Right cardiac atrium (tissue), 5 donors: Measurements from ENCODE around the gene TSHZ3. TPM values are rescaled to one million over a fixed set of nuclear protein-coding genes. Genes with fewer than 3 reads are reported as not detected.
A peak's percentile ranks its signal among the peaks of the same experiment; 100 is the strongest.

Experiments
- ATAC-seq, 2 donors: fragments of 200-7000 bp; cut with Tn5 transposase; one replicate each; pipeline versions ENCODE4 v1.8.0 to v1.9.1; 2020; ENCODE audit warnings: moderate library complexity in 2 of 2, mild to moderate bottlenecking in 1 of 2
- DNase-seq, 3 donors: peaks; one replicate each; pipeline ENCODE4 v3.0.0-alpha.2; 2020
- H3K27ac ChIP-seq: one replicate; pipeline ENCODE4 v1.5.1; 2013; ENCODE audit warnings: mild to moderate bottlenecking, low read length, control low read depth, moderate library complexity
- H3K27me3 ChIP-seq: one replicate; pipeline ENCODE4 v1.6.1; 2013; ENCODE audit not compliant: control insufficient read depth, insufficient read depth
- H3K4me1 ChIP-seq: one replicate; pipeline ENCODE4 v1.6.1; 2013; ENCODE audit warnings: low read length; ENCODE audit not compliant: control insufficient read depth, insufficient read depth
- H3K4me3 ChIP-seq: one replicate; pipeline ENCODE4 v1.5.1; 2013; ENCODE audit warnings: low read length, control low read depth
- H3K9me3 ChIP-seq: one replicate; pipeline ENCODE4 v1.6.1; 2013; ENCODE audit warnings: low read length; ENCODE audit not compliant: control insufficient read depth
- WGBS: extraction: QIAGEN DNeasy Blood & Tissue Kit; methylation state at CpG from one replicate; pipeline ENCODE4 v1.1.7; 2013; 5-methylcytosine and 5-hydroxymethylcytosine counted together
- intact Hi-C, 4 donors: fragments of 100-400 bp; cut with DNase I; formaldehyde crosslinking; loops; one replicate each; pipeline versions ENCODE4 v1.11.0 to v1.14.0; 2022 to 2023
- polyA plus RNA-seq: library from polyadenylated mRNA; stranded (reverse); fragments of 200-250 nt; gene quantifications from one replicate; pipeline ENCODE4 v1.2.3, GENCODE V29; 2013
- total RNA-seq, 4 donors: library from RNA; stranded (reverse); fragmentation: NEBNext Ultra II Directional; extraction: Animal tissue kit (Norgen Biotek cat#: 25700); gene quantifications; one replicate each; pipeline ENCODE4 v1.2.1, GENCODE V29; 2021
- donor health status: healthy with polysubstance abuse.
- donor health status: DM: no; HTN: yes; CAD: no.
- donor health status: DM: no; HTN: no; CAD: no.
- donor health status: DM: no; HTN: yes; CAD: no; lungs with severe emphysema.
- donor health status: DM: yes; HTN: yes; CAD: no.

Gene TSHZ3
- total and polyA plus RNA-seq, 5 donors, result 1.5 to 7.0 (median 3.9) TPM

DNA sequence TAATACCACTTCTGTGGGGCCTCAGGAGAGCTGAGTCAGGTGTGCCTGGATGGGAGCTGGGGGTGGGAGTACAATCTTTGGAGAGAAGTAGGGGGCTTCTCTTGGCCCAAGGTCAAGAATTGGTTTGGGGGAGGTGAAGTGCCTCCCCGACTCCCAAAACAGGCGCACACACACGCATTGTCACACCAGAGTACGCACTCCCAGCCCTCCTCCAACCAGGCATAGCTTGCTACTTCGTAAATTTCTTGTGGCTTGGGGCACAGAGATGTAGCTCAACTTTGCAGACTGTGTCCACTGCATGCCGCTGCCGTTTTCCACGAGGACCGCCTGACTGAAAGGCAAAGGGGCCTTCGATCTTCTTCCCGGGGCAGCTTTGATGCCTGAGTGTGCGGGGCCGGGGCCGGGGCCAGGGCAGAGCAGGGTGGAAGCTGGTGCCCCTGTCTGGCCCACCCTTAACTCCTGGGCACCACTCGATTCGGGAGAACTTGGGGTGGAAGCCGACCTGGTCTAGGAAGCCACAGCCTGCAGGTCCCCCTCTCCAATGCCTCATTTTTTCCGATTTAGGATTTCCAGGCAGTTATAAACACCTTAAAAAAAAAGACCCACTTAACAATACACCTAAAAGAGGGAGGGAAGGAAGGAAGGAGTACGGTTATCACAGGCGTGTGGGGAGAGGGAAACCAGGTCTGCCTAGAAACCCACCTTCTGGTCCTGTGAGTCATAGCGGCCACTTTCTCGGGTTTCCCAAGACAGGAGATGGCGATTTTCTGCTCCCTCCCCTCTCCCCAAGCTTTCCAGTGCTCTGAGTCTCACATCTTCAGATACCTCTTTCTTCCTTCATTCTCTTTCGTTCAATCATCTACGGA lies 5.8 kb upstream of the TSHZ3 start:
- intact Hi-C loops, result no loop called here
- H3K27me3 ChIP-seq, result no peaks in the 10 kb centered on the region
- no peak overlapping the region for H3K4me3 ChIP-seq
- ATAC-seq (no peak), DNase-seq (no peak)
- no peaks in the 10 kb centered on the region for H3K4me1 ChIP-seq
- 31% methylated on average over 25 of the region's 25 CpGs for WGBS
- H3K9me3 ChIP-seq, result no peaks in the 10 kb centered on the region
- H3K27ac ChIP-seq, result no peak overlapping the region

DNA sequence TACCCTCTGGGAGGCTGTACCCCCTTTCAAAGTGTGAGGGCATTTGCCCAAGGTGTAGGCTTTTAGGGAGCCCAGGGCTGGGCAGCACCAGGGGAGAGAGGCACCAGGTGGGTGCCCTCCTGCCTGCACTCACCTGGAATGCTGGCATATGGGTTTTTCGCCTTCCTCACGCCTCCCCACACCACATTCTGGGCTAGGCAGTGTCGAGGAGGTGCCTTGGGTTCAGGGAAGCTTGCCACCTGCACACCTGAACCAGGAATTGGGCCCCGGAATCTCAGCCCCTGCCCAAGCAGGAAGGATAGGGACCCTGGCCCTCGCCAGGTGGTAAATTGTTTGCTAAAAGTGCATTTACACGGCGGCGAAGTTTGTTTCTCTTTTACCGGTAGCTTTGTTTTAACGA lies 5.1 kb upstream of the TSHZ3 start:
- no peaks in the 10 kb centered on the region for H3K9me3 ChIP-seq
- H3K27me3 ChIP-seq, result no peaks in the 10 kb centered on the region
- intact Hi-C loops, result no loop called here
- DNase-seq, result no peak
- H3K27ac ChIP-seq, result no peak overlapping the region
- ATAC-seq, result no peak
- H3K4me3 ChIP-seq, result no peak overlapping the region
- 47% methylated on average over 10 of the region's 10 CpGs for WGBS
- no peaks in the 10 kb centered on the region for H3K4me1 ChIP-seq

DNA sequence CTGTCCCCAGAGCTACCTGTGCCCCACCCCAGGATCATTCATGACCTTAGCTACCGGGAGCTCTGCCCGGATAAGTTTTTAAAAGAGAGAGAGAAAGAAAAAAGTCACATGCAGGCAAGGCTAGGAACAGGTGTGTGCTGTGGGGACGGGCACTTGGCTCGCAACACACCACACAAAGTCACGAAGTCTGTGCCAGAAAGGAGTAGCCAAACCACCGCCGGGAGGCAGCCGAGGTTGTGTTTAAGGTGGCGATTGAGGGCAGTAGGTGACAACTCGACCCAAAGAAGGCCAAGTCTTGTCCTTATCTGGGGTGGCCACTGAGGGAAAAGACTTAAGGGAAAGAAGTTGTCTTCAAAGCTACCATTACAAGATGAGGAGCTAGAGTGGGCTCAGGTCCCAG lies 4.6 kb upstream of the TSHZ3 start:
- Histone ChIP-seq H3K4me3 (no peak overlapping the region), H3K4me1 (no peaks in the 10 kb centered on the region), H3K27ac (no peak overlapping the region), H3K27me3 (no peaks in the 10 kb centered on the region), H3K9me3 (no peaks in the 10 kb centered on the region)
- 43% methylated on average over 10 of the region's 10 CpGs for WGBS
- no peak for DNase-seq
- intact Hi-C loops, result no loop called here
- ATAC-seq, result no peak

DNA sequence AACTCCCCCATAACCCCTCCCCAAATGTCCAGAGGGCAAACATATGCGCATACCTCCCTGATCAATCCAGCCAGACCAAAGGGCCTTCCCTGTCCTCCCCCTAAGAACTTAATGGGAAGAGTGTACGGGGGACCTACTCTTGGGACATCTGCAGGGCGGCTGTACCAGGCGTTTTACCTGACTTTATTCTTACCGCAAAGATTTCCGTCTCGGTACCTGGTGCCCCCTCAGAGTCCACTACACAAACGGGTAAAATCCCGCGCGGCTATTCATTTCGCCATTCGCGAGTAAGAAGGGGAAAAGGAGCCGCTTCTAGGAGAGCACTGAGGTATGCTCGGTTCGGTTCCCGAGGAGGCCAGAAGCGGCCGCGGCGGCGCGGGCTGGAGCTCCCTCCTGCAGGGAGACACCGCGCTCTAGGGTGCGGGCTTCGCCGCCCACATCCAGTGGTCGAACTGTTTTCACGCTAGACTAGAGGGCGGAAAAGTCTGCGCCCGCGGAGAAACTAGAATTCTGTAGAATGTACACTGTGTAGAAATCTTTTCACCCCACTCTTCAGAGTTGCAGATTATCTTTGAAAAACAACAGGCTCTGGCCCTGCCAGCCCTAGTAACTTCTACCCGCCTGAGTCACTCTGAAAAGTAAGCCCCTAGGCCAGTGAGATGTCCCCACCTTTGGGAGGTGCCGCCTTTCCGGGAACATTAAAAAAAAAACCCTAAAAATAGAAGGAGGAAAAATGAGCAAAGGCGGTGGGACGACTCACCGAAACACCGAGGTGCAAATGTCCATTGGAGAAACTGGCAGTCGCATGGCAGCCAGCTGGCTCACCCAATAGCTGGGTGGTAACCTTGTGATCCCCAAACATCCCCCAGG lies 3.8 kb upstream of the TSHZ3 start:
- Histone ChIP-seq H3K27me3 (no peaks in the 10 kb centered on the region), H3K27ac (no peak overlapping the region), H3K9me3 (no peaks in the 10 kb centered on the region), H3K4me1 (no peaks in the 10 kb centered on the region), H3K4me3 (no peak overlapping the region)
- DNase-seq, result no peak
- intact Hi-C loops, result no loop called here
- 51% methylated on average over 43 of the region's 43 CpGs for WGBS
- ATAC-seq, result no peak

DNA sequence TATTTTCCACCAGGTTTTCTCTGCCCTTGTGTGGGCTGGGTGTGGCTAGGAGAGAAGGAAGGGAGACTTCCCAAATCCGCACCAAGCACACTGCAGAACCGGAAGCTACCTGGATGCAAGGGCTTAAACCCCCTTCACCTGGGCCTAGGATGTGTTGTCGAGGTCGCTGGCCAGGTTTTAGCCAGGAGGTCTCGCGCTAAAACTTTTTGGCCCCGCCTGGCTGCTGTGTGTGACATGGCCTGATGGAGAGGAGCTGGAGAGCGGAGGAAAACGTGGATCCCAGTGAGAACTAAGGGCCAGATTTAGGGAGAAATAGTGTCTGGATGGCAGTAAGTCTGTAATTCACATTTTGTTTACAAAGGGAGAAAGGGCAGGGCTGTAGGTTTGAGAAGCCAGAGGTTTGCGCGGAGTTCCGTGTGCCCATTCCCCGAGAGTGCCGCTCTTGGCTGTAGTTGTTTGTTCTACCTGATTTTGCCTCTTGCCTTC lies 3.1 kb upstream of the TSHZ3 start:
- H3K4me3 ChIP-seq, result no peak overlapping the region
- no peak overlapping the region for H3K27ac ChIP-seq
- H3K9me3 ChIP-seq, result no peaks in the 10 kb centered on the region
- peaks cover 2% of the 10 kb centered on the region for H3K4me1 ChIP-seq
- no peak for DNase-seq
- no peaks in the 10 kb centered on the region for H3K27me3 ChIP-seq
- no peak for ATAC-seq
- WGBS, result 58% methylated on average over 14 of the region's 14 CpGs
- intact Hi-C loops, result no loop called here

DNA sequence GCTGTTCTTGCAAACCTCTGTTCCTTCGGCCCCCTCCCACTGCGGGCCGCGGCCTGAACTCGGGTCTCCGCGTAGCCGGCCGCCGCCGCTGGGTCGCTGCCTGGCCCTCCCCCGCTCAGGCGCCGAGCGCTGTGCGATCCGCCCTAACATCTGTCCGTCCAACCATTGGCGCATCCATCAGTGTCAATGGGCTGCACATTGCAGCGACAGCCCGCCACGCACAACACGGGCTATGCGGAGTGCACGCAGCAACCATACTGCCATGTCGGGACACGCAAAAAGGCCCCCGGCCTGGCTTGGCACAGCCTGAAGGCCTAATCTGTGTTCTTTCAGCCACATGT lies 2.6 kb upstream of the TSHZ3 start:
- ATAC-seq (peak in 1 of 2 donors; percentile 9), DNase-seq (peak in 2 of 3 donors; percentile 67 to 69)
- H3K9me3 ChIP-seq, result no peaks in the 10 kb centered on the region
- no peak overlapping the region for H3K27ac ChIP-seq
- no peaks in the 10 kb centered on the region for H3K27me3 ChIP-seq
- intact Hi-C loops, result no loop called here
- 16% methylated on average over 29 of the region's 29 CpGs for WGBS
- peaks cover 2% of the 10 kb centered on the region for H3K4me1 ChIP-seq
- peak overlapping the region; percentile 98 for H3K4me3 ChIP-seq

DNA sequence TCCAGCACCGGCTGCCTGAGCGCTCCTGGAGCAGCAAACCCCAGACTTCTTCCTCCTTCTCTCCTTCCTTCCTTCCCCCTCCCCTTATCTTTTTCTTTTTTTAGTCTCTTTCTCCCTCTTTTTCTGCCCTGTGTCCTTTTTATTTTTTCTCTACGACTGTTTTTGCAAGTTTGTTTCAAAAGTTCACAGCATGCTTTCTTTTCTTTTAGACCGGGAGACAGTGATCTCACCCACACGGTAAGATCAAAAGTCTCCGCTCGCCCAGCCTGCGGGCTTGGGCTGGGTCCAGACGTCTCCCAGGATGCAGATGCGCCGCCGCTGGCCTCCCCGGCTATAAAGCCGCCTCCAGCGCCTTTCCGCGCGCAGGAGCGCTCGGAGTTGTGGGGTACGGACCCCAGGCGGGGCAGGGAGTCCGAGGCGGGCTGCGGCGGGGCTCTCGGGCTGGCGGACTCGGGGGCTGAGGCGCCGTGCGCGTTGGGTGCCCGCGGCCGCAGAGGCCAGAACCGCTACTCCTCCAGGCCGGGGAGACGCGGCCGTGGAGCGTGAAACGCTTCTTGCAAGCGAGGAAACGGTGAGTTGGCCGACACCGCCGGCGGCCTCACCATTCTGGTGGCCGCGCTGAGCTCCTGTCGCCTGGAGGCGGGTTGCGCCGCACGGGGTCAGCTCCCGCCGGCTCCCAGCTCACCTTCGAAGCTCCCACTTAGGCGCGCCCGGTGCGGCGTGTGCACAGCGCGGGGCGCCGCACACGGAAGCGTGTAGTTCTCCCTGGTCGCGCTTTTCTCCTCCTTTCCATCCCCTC lies 2.0 kb upstream of the TSHZ3 start:
- intact Hi-C loops, result no loop called here
- Histone ChIP-seq H3K27ac (no peak overlapping the region), H3K4me1 (peaks cover 2% of the 10 kb centered on the region), H3K27me3 (no peaks in the 10 kb centered on the region), H3K4me3 (peak overlapping the region; percentile 98), H3K9me3 (no peaks in the 10 kb centered on the region)
- WGBS, result 1% methylated on average over 72 of the region's 72 CpGs
- ATAC-seq (peak in 1 of 2 donors; percentile 2), DNase-seq (peak; percentile 58 to 82 (median 77))

DNA sequence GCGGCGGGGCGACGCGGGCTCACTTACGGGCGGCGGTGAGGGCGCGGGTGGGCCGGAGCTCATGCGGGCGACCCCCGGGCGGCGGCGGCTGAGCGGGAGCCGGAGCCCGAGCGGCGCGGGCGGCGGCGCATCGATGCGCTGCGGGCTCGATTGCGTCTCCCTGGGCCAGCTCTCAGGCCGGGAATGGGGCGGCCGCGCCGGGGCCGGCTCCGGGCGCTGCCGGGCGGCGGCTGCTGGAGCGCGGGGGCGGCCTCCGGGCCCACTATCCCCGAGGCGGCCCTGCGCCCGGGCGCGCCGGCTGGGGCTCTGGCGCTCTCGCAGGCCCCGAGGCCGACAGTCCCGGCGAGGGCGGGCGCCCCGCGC lies 1.4 kb upstream of the TSHZ3 start:
- ATAC-seq, result peak; percentile 41 to 55
- peaks cover 2% of the 10 kb centered on the region for H3K4me1 ChIP-seq
- no peaks in the 10 kb centered on the region for H3K27me3 ChIP-seq
- H3K4me3 ChIP-seq, result peak overlapping the region; percentile 98
- WGBS, result under 1% methylated on average over 63 of the region's 63 CpGs
- intact Hi-C loops, result no loop called here
- no peaks in the 10 kb centered on the region for H3K9me3 ChIP-seq
- peak overlapping the region; percentile 78 for H3K27ac ChIP-seq
- DNase-seq, result peak; percentile 60 to 86 (median 84)

DNA sequence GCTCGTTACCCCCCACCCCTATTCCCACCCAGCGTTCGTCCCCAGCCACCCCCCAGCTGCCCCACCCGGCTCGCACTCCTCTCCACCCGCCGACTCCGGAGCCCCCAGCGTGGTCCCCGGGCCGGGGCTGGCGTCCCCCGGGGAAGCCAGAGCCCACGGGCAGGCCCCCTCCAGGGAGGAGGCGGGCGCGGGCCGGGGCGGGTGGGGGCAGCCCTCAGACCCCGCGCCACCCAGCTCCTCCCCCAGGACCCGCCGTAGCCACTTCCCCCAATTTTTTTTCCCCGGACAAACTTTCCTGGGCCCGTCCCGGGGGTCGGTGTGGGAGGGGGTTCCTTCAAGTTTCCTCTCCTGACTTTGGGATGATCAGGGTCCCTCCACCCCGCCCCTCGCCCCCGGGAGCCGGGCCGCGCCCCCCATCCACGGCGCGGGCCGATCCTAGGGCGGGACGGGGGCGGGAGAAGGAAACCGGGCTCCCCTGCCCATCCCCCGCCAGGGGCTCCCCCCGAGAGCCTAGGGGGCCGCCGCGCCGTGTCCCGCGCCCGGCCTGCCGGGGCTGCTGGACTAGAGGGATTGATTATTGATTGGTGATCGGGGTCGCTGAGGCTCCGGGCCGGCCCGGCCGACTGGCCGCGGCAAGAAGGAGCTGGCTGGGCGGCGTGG lies 927 bp upstream of the TSHZ3 start:
- Histone ChIP-seq H3K4me3 (peak overlapping the region; percentile 98), H3K9me3 (no peaks in the 10 kb centered on the region), H3K4me1 (peaks cover 2% of the 10 kb centered on the region), H3K27me3 (no peaks in the 10 kb centered on the region), H3K27ac (peak overlapping the region; percentile 78)
- ATAC-seq, result peak; percentile 24 to 50
- DNase-seq, result peak; percentile 55 to 83 (median 79)
- intact Hi-C loops, result no loop called here
- under 1% methylated on average over 61 of the region's 61 CpGs for WGBS

DNA sequence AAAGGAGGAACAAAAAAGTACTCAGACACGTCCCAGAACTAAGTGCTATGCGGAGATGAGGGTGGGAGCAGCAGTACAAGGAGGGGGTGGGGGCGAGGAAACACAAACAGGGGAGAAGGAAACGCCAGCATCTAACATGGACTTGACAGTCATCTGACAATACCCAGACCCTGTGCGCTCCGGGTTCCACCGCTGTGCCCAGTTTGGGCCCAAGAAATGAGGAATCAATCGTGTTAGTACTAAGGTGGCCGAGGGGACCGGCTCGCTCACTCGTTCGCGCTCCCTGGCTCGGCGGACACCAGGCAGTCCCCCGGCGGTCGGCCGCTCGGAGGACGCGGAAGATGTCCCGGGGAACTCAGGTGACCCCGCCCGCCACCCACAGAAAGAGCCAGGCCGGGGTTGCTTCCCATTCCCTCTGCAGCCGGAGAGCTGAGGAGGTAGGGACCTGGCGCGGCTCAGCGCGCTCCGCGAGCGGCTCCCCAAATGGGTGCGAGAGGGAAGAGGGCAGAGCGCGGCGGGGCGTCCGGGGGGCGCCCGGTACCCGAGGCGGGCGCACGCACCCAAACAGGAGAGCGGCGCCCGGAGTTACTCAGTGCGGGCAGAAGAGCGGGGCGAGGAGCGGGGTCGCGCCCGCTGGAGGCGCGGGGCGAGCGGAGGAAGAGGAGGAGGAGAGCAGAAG lies 616 bp downstream of the TSHZ3 start:
- WGBS, result under 1% methylated on average over 61 of the region's 61 CpGs
- peak overlapping the region; percentile 51 for H3K27ac ChIP-seq
- ATAC-seq, result peak; percentile 1 to 8
- H3K4me1 ChIP-seq, result peaks cover 2% of the 10 kb centered on the region
- DNase-seq, result peak in 2 of 3 donors; percentile 73 to 77
- H3K9me3 ChIP-seq, result no peaks in the 10 kb centered on the region
- H3K4me3 ChIP-seq, result peak overlapping the region; percentile 98
- H3K27me3 ChIP-seq, result no peaks in the 10 kb centered on the region
- intact Hi-C loops, result no loop called here
